Sigmoid colon (tissue), 4 donors: ENCODE data around the gene ANKRD33B.

Experiments
- CTCF ChIP-seq, 4 experiments: fragments of 450-650 bp in 3 of 4; fragments of 200-600 bp in 1 of 4; IDR thresholded peaks; one replicate each; pipeline ENCODE4 v1.5.1; 2016 to 2019; ENCODE audit warnings: antibody characterized with exemption in 4 of 4, mild to moderate bottlenecking in 3 of 4, moderate library complexity in 2 of 4
- EP300 ChIP-seq, 4 donors: sonication (generic); formaldehyde crosslinking; IDR thresholded peaks; one replicate each; pipeline ENCODE4 v1.6.1; 2017; ENCODE audit warnings: antibody characterized with exemption in 4 of 4
- POLR2A ChIP-seq, 2 donors: fragments of 450-650 bp; IDR thresholded peaks; one replicate each; pipeline ENCODE4 v1.6.1; 2016; ENCODE audit warnings: antibody characterized with exemption in 2 of 2, mild to moderate bottlenecking in 2 of 2, moderate library complexity in 2 of 2

GRCh38 chr5:10555277-10555684, 8.6 kb upstream of the ANKRD33B start:
- TF ChIP-seq CTCF (IDR thresholded peaks at IDR 0.05) (no peak), POLR2A (IDR thresholded peaks at IDR 0.05) (no peak), EP300 (IDR thresholded peaks at IDR 0.05) (no peak)
